ENCODE results near the gene LSAMP.

- TF ChIP-seq POLR2AphosphoS5 (IDR thresholded peaks at IDR 0.05) (no peak), CTCF (IDR thresholded peaks at IDR 0.05) (no peak), POLR2A (IDR thresholded peaks at IDR 0.05) (no peak)
Observed at GRCh38 chr3:115947325-115947724, 498.0 kb downstream of the LSAMP start.
